ENCODE results near the gene SSTR3. TPM values are rescaled to one million over a fixed set of nuclear protein-coding genes. Genes with fewer than 3 reads are reported as not detected.

SSTR3 gene
- total and polyA plus RNA-seq, 2 donors (not counting 1 experiment from before 2014, with no cell fraction given): not detected

DNA sequence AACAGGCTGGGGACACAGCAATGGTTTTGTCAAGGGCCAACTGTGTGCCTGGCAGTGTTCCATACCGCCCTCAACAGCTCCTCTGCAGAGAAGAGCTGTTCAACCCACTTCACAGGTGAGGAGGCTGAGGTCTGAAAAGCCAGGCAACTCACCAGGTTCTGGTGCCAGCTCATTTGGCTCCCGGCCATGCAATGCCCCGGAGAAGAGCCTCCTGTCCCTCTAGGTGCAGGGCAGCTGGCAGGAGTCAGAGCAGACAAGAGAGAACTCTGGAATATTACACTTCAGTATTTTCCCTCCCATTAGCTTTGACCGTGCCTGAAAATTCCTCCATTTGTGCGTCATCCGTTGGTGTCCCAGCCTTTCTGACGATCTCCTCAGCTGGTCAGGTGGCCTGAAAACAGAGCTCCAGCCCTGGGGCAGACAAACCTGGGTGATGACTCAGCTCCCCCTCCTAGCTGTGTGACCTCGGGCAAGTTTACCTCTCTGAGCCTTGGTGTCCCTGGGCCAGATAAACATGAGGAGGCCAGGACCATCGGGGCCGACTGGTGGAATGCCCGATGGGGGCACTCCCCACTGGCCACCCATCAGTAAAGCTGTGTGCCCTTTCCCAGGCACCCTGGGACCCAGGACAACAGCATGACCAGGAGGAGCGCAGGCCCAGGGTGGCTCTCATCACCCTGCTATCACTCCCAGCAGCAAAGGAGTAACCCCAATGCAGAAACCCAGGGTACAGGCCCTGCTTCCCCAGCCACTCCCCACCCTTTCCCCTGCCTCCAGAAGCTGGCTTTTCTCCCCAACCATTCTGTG, 14.6 kb downstream of the SSTR3 start:
- Histone ChIP-seq H2AFZ (ENCODE audit: low read length) (no peak overlapping the region), H3K4me1 (ENCODE audit: control insufficient read depth, extremely low read depth, insufficient read depth, low read length) (peaks cover 23% of the 10 kb centered on the region), H4K20me1 (ENCODE audit: control insufficient read depth, extremely low read depth, insufficient read depth, low read length) (no peaks in the 10 kb centered on the region), H3K4me3 (replicated peaks in 1 of 4; ENCODE audit: control extremely low read depth in 1 of 4, insufficient read depth in 1 of 4, low read depth in 3 of 4, low read length in 4 of 4) (peak overlapping the region in 1 of 4 experiments; percentile 74), H3K4me2 (ENCODE audit: extremely low read depth, insufficient read depth, low read length) (no peak overlapping the region), H3K27me3 (ENCODE audit: control insufficient read depth, insufficient read depth, low read length) (no peaks in the 10 kb centered on the region), H3K9me3 (ENCODE audit: control insufficient read depth, insufficient read depth, low read depth, low read length) (no peaks in the 10 kb centered on the region), H3K9ac (ENCODE audit: insufficient read depth, low read length) (no peak overlapping the region), H3K27ac (ENCODE audit: insufficient read depth, low read length) (peak overlapping the region; percentile 24), H3K79me2 (ENCODE audit: control insufficient read depth, insufficient read depth, low read length) (no peaks in the 10 kb centered on the region), H3K36me3 (ENCODE audit: control insufficient read depth, insufficient read depth, low read length) (no peaks in the 10 kb centered on the region)
- DNase-seq (ENCODE audit: low read depth in 2 of 2): peak in 1 of 2 donors; percentile 89
- TF ChIP-seq EZH2 (IDR thresholded peaks at IDR 0.05; ENCODE audit: low read length, missing control alignments): no peak
- TF ChIP-seq, protein P1, sequence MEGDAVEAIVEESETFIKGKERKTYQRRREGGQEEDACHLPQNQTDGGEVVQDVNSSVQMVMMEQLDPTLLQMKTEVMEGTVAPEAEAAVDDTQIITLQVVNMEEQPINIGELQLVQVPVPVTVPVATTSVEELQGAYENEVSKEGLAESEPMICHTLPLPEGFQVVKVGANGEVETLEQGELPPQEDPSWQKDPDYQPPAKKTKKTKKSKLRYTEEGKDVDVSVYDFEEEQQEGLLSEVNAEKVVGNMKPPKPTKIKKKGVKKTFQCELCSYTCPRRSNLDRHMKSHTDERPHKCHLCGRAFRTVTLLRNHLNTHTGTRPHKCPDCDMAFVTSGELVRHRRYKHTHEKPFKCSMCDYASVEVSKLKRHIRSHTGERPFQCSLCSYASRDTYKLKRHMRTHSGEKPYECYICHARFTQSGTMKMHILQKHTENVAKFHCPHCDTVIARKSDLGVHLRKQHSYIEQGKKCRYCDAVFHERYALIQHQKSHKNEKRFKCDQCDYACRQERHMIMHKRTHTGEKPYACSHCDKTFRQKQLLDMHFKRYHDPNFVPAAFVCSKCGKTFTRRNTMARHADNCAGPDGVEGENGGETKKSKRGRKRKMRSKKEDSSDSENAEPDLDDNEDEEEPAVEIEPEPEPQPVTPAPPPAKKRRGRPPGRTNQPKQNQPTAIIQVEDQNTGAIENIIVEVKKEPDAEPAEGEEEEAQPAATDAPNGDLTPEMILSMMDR (conservative IDR thresholded peaks at IDR 0.05 in 1 of 2, IDR thresholded peaks at IDR 0.05 in 1 of 2; ENCODE audit: low read depth in 1 of 2, low read length in 2 of 2): no peak

DNA sequence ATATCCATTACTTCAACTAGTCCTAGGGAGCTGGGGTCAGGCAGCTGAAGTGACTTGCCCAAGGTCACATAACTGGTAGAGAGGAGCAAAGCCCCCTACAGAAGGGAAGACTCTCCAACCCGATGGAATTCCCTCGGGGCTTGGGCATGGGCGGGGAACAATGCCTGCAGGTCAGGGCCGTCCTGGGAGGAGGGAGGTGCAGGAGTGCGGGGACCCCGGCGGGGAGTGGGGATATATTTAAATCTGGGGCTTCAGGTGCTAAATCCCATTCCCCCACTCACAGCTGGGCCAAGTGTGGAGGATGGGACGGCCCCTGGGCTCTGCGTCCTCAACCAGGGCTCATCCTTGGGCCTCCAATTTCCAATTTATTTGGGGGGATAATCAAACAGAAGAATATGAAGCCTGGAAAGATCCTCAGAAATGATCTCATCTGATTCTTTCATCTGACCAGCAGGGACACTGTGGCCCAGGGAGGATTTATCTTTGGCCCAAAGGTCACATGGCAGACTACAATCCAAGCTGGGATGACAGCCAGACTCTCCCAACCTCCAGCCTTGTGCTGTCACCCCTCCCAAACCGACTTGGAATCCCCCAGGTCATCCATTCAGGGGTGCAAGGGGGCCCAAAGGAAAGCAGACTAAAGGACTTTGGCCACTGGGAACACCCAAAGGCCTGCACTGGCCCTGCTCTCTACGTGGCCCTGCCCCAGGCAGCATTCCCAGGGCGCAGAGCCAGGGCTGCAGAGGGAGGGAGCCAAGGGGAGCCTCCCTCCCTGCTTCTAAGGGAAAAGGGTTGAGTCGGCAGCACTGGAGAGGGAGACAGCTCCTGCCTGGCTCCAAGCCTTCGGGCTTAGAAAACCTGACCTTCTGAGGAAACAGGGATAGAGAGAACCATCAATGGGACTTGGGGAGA, 15.5 kb downstream of the SSTR3 start:
- H3K4me1 ChIP-seq (ENCODE audit: control insufficient read depth, extremely low read depth, insufficient read depth, low read length): peaks cover 23% of the 10 kb centered on the region
- H3K4me2 ChIP-seq (ENCODE audit: extremely low read depth, insufficient read depth, low read length): peak overlapping the region; percentile 17
- no peak for TF ChIP-seq EZH2 (IDR thresholded peaks at IDR 0.05; ENCODE audit: low read length, missing control alignments)
- TF ChIP-seq, protein P1 (conservative IDR thresholded peaks at IDR 0.05 in 1 of 2, IDR thresholded peaks at IDR 0.05 in 1 of 2; ENCODE audit: low read depth in 1 of 2, low read length in 2 of 2): no peak
- H3K9ac ChIP-seq (ENCODE audit: insufficient read depth, low read length): no peak overlapping the region
- no peaks in the 10 kb centered on the region for H3K9me3 ChIP-seq (ENCODE audit: control insufficient read depth, insufficient read depth, low read depth, low read length)
- H3K79me2 ChIP-seq (ENCODE audit: control insufficient read depth, insufficient read depth, low read length): no peaks in the 10 kb centered on the region
- H3K36me3 ChIP-seq (ENCODE audit: control insufficient read depth, insufficient read depth, low read length): no peaks in the 10 kb centered on the region
- no peak overlapping the region for H3K27ac ChIP-seq (ENCODE audit: insufficient read depth, low read length)
- H3K27me3 ChIP-seq (ENCODE audit: control insufficient read depth, insufficient read depth, low read length): no peaks in the 10 kb centered on the region
- H3K4me3 ChIP-seq (replicated peaks in 1 of 4; ENCODE audit: control extremely low read depth in 1 of 4, insufficient read depth in 1 of 4, low read depth in 3 of 4, low read length in 4 of 4): no peak overlapping the region
- H4K20me1 ChIP-seq (ENCODE audit: control insufficient read depth, extremely low read depth, insufficient read depth, low read length): no peaks in the 10 kb centered on the region
- peak; percentile 84 to 87 for DNase-seq (ENCODE audit: low read depth in 2 of 2)
- H2AFZ ChIP-seq (ENCODE audit: low read length): no peak overlapping the region

GRCh38 chr22:37195921-37196320, 16.4 kb downstream of the SSTR3 start:
- Histone ChIP-seq H3K27ac (ENCODE audit: insufficient read depth, low read length) (no peak overlapping the region), H3K4me3 (replicated peaks in 1 of 4; ENCODE audit: control extremely low read depth in 1 of 4, insufficient read depth in 1 of 4, low read depth in 3 of 4, low read length in 4 of 4) (no peak overlapping the region), H3K36me3 (ENCODE audit: control insufficient read depth, insufficient read depth, low read length) (no peaks in the 10 kb centered on the region), H3K4me1 (ENCODE audit: control insufficient read depth, extremely low read depth, insufficient read depth, low read length) (peaks cover 23% of the 10 kb centered on the region), H3K4me2 (ENCODE audit: extremely low read depth, insufficient read depth, low read length) (no peak overlapping the region), H3K9me3 (ENCODE audit: control insufficient read depth, insufficient read depth, low read depth, low read length) (no peaks in the 10 kb centered on the region), H3K27me3 (ENCODE audit: control insufficient read depth, insufficient read depth, low read length) (no peaks in the 10 kb centered on the region), H4K20me1 (ENCODE audit: control insufficient read depth, extremely low read depth, insufficient read depth, low read length) (no peaks in the 10 kb centered on the region), H3K9ac (ENCODE audit: insufficient read depth, low read length) (no peak overlapping the region), H3K79me2 (ENCODE audit: control insufficient read depth, insufficient read depth, low read length) (no peaks in the 10 kb centered on the region), H2AFZ (ENCODE audit: low read length) (no peak overlapping the region)
- DNase-seq (ENCODE audit: low read depth in 2 of 2): peak in 1 of 2 donors; percentile 55
- TF ChIP-seq, protein P1 (conservative IDR thresholded peaks at IDR 0.05 in 1 of 2, IDR thresholded peaks at IDR 0.05 in 1 of 2; ENCODE audit: low read depth in 1 of 2, low read length in 2 of 2): no peak
- no peak for TF ChIP-seq EZH2 (IDR thresholded peaks at IDR 0.05; ENCODE audit: low read length, missing control alignments)
